HPDE6-E6E7 (cell line): ENCODE data around the gene SV2C.
"Not testable (repeated sequence)": the region's sequence is repeated elsewhere in the genome, so short reads cannot be mapped to it uniquely, and the experiment has no call there.

ENCODE experiments used
- DNase-seq: peaks from one replicate; pipeline ENCODE4 v3.0.0; 2011; ENCODE audit warnings: missing footprints; ENCODE audit errors: extremely low spot score

SV2C gene

DNA sequence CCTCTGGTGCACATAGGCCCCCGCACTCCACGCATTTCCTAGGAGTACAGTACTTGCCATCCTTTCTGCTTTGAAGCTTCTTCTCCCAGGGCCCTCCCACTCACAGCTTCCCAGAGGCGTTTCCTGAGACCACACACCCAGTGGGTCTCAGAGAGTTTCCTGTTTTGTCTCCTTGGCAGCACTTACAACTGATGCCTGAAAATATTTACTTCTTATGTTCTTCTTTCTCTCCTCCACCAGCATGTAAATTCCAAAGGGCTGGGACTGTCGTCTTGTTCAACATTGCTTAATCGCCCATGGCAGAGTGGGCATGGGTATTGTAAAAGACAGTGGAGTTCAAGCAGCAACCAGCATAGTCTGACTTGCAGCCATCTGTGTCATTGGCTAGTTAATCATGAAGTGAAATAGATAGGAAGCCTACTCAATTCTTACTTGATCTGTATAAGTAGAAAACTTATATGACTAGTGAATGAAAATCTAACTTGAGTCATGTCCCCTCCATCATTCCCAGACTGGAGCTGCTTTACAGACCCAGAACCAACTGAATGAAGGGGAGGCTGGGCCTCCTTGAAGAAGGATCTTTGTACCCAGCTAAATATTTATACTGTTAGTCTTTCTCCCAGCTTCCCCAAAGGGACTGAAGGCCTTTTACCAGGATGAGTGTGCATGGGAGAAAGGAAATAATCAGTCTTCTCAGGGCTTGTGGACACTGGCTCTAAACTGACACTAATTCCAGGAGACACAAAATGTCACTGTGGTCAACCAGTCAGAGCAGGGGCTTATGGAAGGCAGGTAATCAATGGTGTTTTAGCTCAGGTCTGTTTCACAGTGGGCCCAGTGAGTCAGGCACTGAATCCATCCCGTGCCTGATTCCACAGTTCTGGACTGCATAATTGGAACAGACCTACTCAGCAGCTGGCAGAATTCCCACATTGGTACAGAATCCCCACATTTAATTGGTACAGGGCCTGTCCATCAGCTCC, 116.4 kb downstream of the SV2C start:
- DNase-seq, result no peak

DNA sequence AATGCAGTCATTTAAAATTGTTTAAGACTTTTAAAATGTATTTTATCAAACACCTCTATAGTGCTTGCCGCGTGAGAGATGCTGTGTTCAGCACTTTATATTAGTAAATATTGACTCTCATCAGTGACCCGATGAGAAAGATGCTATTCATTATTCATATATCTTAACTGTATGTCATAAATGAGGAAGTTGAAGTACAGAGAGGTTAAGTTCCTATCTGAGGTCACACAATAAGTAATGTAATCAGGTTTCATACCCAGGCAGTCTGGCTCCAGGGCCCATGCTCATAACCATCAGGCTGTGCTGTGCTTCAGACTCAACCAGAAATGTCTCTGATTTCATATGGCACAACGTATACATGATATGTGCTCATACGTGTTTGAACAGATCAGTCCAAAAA, 119.0 kb downstream of the SV2C start:
- DNase-seq, result no peak

DNA sequence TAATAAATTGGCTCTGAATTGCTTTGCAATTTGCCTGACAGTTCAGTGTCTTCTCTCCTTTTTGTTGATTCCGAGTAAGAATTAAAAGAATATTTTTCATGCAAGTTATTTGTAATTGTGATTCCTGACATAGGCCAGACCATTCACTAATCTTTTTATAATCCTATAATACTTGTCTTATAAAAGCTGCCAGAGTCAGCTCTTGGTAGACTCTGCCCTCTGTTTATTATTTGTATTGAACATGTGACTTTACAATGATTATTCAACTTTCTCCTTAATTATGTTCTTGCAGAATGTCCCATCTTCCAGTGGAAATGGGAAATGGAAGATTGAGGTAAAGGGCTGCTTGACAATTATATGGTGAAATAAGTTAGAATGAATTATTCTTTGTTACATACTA, 121.0 kb downstream of the SV2C start:
- DNase-seq, result no peak

DNA sequence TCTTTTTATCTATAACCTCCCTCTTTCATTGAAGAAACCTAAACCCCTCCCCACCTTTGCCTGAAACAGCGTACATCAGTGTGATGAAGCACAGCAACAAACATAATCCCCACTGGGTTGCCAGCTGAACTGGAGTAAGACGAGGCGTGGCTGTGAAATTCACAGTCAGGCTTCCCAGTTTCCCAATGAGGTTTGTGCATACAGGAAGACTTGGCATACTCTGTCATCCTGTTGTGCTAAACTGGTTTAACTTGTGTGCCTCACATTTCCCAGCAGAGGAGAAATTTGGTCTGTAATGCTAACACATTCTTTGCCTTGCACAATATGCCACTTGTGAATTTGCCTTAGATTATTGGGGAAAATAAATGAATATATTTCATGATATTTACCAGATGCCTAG, 121.5 kb downstream of the SV2C start:
- DNase-seq, result peak; percentile 34

DNA sequence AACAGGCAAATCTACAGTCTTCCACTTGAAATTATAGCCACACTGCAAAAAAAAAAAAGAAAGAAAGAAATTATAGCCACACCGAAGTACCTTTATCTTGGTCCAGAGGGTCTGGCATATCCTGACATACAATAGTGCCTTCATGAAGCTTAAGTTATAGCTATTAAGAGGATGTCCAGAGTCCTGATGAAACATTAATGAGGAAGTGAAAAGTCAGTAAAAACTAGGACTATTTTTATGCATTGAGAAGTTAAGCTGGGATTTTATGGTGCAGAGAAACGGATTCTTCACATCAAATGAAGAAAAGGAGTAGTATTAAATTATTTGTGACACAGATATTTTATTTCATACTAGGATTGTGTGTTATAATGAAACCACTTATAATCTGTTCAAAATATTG, 123.9 kb downstream of the SV2C start:
- no peak for DNase-seq

DNA sequence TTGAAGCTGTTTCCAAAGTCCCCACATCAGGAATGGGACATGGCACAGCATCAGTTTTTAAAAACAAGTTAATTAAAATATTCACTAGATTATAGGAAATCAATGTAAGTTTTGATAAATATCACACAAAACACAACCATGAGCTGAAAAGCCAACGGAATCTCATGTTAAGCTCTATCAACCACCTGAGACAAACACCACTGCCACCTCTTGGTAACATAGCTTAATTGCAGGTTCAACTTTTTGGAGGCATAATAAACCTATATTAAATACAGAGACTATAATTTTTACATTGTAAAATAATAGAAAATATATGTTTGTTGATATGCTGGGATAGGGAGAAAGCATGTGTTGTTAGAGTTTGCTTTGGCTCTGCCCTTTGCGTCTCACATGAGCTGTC, 126.1 kb downstream of the SV2C start:
- no peak for DNase-seq

DNA sequence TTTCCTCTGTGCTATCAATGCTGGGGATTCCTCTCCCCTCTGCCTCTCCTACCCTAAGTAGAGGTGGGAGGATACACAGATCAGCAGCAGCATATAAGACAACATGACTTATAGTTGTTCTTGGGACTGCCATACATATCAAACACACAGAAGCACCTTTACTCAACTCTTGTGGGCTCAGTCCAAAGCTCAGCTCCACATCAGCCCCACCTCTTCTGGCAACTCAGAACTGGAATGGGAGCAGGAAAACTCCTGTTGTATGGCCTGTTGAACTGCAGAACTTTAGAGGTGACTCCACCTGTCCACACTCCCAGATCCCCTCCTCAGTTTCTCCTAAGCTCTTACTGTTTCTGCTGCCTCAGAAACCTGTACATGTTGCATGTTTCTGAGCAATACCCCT, 127.8 kb downstream of the SV2C start:
- DNase-seq, result no peak

DNA sequence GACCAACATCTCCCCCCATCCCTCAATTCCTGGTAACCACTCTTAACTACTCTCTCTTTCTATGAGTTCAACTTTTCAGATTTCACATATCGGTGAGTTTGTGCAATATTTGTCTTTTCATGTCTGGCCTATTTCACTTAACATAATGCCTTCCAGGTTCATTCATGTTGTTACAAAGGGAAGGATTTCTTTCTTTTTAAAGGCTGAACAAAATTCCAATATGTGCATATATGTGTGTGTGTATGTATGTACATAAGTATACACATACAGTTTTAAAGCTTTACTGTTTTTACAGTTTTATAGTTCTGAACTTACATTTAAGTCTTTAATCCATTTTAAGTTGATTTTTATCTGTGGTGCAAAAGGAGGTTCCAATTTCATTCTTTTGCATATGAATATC, 130.7 kb downstream of the SV2C start:
- no peak for DNase-seq

DNA sequence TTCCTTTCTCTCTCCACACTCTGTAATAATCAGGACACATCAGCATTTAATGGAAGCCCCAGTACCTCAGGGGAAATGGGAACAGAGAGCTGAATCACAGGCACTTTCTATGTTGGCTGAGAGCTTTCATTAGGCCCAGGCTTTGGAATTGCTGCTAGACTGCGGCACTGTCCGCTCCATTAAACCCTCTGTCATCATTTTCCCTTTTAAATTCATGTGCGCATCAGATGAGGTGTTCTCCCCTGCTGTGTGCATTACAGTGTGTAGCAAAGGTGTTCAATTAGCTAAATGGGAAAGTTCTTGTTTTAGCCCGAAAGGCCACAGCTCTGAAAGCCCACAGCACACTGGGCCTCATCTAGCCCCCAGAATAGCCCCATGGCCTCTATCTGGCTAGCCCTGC, 133.6 kb downstream of the SV2C start:
- DNase-seq, result no peak

DNA sequence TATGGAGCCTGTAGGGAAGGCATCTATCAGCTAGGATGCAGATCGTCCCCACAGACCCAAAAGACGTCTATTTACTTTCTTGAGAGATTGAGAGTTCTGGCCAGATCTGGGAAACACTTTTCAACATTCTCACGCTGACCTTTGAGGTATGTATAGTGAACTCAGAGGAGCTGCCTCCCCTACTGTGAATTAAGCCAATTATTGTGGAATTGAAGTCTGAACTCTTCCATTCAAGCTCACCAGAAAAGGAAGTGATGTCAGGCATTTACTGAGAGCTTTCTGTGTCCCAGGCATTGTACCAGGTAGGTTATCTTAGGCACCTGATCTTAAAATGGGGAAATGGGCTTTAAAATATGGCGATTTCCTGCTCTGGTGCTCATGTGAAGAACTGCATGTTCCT, 136.5 kb downstream of the SV2C start:
- DNase-seq, result no peak

DNA sequence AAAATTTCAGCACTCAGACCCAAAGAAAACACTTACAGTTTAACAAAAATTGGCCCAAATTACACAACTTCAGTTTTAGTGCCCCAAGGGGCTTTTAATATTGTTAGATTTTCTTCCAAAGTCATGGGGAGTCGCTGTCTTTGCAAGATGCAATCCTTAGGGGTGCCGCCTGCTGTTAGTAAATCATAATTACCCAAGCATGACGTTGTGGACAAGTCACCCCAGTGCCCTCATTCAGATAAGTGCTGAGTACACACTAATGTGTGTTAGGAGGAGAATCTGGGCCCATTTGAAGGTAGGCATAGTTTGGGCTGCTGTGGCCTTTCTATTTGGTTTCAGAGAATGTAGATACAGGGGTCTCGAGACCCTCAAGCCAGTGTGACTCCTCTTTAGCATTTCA, 138.1 kb downstream of the SV2C start:
- no peak for DNase-seq

DNA sequence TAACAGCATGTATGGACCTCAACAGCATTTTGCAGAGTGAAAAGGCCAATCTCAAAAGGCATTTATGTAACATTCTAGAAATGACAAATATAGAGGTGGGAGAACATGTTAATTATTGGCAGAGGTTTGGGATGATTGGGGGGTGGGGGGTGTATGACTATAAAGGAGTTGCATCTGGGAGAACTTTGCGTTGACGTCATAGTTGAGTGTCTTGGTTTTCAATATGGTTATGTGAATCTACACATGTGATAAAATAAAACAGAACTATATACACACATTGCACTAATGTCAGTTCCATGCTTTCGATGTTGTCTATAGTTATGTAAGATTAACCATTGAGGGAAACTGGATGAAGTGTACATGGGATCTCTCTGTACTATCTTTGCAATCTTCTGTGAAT, 139.1 kb downstream of the SV2C start:
- DNase-seq, result no peak

DNA sequence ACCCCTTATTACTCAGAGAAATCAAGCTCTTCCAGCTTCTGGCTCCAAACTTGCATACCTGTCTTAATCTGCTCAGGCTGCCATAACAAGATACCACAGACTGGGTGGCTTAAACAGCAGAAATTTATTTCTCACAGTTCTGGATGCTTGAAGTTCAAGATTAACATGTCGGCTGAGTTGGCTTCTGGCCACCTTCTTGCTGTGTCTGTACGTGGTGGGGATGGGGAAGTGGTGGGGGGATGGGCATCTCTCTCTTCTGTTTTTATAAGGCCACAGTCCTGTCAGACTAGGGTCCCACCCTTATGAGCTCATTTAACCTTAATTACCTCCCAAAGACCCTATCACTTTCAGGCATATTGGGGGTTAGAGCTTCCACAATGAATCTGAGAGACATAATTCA, 140.5 kb downstream of the SV2C start:
- no peak for DNase-seq

DNA sequence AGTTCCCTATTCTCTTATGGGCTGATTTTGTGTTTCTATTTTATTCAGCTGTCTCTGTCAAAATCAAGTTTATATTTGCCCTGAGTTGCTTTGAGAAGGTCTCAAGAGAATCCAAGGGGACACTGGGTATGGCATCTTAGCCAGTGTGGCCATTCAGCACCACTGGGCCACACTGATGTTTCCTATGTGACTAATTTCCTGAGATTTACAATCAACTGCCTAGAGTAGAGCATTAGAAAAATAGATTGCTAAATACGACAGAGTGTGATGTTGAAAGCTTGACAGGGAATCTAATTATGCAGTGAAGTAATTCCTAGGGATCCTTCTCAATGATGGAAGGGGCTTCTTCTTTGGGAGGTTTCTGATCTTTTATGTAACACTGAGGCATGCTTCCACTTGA, 141.7 kb downstream of the SV2C start:
- no peak for DNase-seq

DNA sequence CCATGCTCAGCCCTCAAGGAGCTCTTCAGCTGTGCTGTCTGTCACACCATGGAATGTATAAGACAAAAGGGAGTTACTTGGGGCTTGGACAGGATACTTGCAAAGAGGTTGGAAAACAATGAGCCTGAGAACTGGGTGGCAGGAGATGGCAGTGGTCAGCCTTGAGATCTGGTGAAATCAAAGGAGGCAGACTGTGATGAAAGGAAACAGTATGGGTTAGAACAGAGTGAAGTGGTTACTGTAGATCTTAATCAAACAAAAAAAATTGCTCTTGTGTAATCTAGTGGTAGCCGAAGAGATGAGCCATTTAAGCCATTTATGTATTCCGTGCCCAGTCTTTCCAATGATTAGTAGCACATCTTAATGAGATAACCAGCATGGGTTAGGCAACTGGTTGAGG, 142.2 kb downstream of the SV2C start:
- DNase-seq, result no peak

DNA sequence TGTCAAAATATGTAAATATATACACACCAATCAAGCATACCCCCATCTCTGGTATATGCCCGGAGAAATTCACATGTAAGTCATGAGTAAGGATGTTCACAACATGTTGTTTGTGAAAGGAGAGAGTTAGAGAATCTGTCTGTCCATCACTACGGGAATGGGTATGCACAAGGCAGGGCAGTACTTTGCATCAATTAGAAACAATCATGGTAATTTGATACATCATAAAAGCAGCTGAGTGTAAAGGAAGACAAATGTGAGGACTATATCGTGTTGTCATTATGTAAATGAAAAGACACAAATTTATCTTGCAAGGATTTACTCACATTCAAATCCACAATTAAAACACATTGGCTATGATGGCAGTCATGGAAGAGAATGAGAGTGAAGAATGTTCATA, 146.7 kb downstream of the SV2C start:
- no peak for DNase-seq

DNA sequence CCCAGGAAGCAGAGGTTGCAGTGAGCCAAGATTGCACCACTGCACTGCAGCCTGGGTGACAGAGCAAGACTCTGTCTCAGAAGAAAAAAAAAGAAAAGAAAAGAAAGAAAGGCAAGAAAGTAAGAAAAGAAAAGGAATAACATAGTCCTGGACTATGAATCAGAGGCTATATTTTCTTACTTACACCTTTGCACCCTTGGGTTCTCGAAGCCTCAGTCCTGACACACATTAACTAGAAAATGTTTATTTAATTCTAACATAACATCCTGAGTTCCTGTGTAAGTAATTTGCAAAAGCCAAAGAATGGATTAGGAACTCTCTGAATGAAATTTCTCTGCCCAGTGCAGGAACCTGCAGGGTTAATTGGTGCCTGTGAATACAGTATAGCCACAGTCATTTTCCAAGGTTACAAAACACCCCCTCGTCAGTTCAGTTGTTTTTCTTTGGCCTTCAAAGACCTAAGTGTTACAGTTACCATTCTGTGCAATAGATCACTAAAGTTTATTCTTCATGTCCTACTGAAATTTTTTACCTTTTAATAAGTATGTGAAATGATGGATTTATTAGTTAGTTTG, 147.6 kb downstream of the SV2C start:
- DNase-seq, result no peak

DNA sequence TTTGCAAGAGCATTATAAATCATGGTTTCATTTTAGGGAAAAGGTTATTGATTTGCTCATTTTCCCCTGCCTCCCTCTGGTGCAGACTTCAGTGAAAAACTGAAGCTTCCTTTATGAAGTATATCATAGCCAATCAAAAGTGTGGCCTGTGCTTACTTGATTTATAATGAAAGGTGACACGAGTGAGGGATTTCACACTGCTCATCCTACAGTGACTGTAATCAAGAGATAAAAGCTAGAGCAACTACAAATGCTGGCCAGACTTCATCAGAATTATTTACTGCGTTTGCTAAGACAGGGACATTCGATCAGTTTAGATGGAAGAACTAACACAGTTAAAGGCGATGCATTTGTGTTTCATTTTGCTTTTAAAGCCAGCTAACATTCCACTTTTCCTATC, 151.5 kb downstream of the SV2C start:
- DNase-seq, result no peak

DNA sequence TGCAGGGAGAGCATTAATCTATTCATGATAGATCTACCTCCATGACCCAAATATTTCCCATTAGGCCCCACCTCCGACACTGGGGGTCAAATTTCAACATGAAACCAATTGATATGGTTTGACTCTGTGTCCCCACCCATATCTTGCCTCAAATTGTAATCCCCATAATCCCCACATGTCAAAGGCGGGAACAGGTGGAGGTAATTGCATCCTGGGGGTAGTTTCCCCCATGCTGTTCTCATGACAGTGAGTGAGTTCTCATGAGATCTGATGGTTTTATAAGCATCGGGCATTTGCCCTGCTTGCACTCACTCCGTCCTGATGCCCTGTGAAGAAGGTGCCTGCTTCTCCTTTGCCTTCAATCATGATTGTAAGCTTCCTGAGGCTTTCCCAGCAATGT, 153.5 kb downstream of the SV2C start:
- no peak for DNase-seq

DNA sequence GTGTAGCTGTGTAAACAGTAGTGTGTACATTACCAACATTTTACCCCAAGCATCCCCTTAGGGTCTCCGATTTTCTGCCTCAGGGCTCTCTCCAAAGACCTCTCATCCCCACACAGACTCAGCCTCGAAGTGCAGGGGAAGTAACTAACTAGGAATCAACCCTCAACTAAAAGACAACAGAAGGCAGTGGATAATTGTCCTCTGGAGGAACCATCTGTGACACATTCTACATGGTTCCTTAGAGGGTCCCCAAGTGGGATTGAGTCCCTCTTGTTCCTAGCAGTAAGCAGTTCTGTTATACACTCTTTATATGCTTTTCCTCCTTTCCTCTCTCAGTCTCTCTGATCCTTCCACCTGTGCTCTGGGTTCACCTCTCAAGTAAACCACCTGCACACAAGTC, 157.2 kb downstream of the SV2C start:
- DNase-seq, result no peak

DNA sequence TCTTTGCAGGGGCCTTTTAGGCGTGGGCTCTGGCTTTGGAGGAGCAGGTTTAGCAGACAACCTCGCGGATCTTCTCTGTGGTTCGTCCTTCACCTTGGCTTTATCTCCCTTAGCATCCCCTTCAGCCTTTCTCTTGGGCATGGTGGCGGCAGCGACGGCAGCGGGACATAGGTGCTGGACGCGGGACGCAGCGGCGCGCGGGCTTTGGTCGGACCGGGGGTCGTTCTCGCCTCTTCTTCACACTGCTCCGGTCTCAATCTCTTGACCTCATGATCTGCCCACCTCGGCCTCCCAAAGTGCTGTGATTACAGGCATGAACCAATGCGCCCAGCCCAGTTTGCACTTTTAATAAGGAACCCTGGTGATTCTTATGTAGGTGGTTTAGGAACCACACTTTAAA, 159.0 kb downstream of the SV2C start:
- DNase-seq, result not testable (repeated sequence)

DNA sequence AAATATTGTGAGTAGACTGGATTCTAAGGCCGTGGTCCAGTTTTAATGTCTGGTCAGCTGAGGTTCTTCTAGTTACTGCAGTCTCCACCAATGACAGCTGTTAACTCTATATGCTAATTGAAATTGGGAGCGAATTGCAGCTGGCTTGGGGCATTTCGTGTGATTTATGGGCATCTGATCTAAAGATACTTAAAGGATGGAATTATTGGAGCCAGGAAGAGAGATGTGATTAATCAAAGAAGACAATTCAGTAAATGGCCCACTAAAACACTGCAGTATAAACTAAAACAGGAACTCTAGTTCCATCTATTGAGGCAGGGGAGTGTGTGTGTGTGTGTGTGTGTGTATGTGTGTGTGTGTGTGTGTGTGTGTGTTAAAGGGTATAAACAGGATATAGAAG, 162.4 kb downstream of the SV2C start:
- DNase-seq, result no peak

DNA sequence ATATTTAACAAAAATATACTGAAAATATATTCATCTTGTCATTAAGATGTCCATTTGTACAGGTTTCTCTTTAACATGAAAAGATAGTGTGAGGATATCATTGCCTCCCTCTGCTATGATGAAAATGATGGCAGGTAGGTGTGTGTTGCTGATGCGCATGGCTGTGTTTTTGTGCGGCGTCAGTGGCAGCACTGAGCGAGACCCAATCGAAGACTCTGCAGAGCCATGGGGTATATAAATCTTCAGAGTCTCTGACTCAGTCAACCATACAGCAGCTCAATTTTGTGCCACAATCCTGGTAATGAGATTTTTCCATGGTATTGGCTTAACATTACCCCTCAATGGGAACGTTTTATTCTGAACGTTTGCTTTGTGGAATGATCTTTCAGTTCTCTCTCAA, 166.4 kb downstream of the SV2C start:
- no peak for DNase-seq

DNA sequence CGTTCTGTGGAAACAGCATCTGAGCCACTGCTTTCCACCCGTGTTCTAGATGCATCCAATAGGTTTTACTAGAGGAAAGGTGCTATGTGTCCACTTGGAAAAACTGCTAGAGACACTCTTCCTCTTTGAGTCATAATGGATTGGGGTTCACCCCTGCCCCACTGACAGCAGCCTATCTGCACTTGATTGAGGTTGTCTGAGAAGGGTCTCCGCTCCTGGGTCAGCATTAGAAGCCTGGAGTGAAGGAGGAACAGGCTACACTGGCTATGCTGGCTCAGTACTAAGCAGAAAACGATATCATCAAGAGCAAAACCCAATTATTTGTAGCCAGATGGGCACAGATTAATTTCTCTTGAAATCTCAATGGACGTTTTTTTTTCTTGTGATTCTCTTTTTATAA, 167.3 kb downstream of the SV2C start:
- DNase-seq, result no peak
